Neural crest cell (in vitro differentiated cells): ENCODE results near the gene COX10. TPM values are rescaled to one million over a fixed set of nuclear protein-coding genes. Genes with fewer than 3 reads are reported as not detected.
A peak's percentile ranks its signal among the peaks of the same experiment; 100 is the strongest.

Source experiments
- DNase-seq: peaks from one replicate; pipeline ENCODE4 v3.0.0; 2021; ENCODE audit warnings: low read depth, mixed read lengths, low spot score
- H3K27ac Mint-ChIP-seq: one replicate; pipeline ENCODE4 v1.8.0; 2021; ENCODE audit warnings: mild to moderate bottlenecking, mixed read lengths; ENCODE audit not compliant: unreplicated experiment
- H3K27me3 Mint-ChIP-seq: 2 replicates; pipeline ENCODE4 v1.8.0; 2021; ENCODE audit warnings: low read depth, mild to moderate bottlenecking, mixed read lengths
- H3K36me3 Mint-ChIP-seq: 2 replicates; pipeline ENCODE4 v1.8.0; 2021; ENCODE audit warnings: low read depth, mild to moderate bottlenecking, mixed read lengths
- H3K4me1 Mint-ChIP-seq: 2 replicates; pipeline ENCODE4 v1.8.0; 2021; ENCODE audit warnings: mixed read lengths
- H3K4me3 Mint-ChIP-seq: one replicate; pipeline ENCODE4 v1.8.0; 2021; ENCODE audit warnings: mild to moderate bottlenecking, mixed read lengths
- H3K9me3 Mint-ChIP-seq: 2 replicates; pipeline ENCODE4 v1.8.0; 2021; ENCODE audit warnings: mixed read lengths
- total RNA-seq: library from RNA; stranded (reverse); gene quantifications from 2 replicates; pipeline ENCODE4 v1.2.1, GENCODE V29; 2021
- TF ChIP-seq, protein P1 (sequence below): fragments of 200-600 bp; sonication (generic); conservative IDR thresholded peaks from 2 replicates; pipeline ENCODE4 v1.5.0; 2021; ENCODE audit warnings: antibody characterized with exemption, mild to moderate bottlenecking

COX10 gene
- total RNA-seq, 1 donor from 2014 or later, result 19.3 TPM

DNA sequence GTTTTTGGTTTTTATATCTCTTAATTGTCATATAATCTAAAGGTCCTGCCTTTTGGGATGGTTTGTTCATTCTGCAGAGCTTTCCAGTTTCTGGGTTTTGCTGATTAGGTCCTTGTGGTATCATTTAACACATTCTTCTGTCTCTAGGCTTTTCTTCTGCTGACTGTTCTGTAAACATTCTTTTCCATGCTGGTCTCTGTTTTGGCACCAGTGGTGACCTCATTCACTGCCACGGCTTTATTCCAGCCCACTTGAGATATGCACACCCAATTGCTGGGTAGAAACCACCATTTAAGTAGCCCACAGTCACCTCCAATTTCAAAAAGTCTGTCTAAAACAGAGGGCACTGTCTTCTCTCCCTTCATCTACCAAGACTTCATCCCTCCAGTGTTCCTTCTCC, 31.1 kb upstream of the COX10 start:
- Mint-ChIP-seq H3K4me3 (no peak overlapping the region), H3K36me3 (peaks cover 31% of the 10 kb centered on the region), H3K27me3 (no peaks in the 10 kb centered on the region), H3K9me3 (peaks cover 5% of the 10 kb centered on the region), H3K4me1 (peaks cover 4% of the 10 kb centered on the region), H3K27ac (no peak overlapping the region)
- DNase-seq, result no peak
- TF ChIP-seq, protein P1, sequence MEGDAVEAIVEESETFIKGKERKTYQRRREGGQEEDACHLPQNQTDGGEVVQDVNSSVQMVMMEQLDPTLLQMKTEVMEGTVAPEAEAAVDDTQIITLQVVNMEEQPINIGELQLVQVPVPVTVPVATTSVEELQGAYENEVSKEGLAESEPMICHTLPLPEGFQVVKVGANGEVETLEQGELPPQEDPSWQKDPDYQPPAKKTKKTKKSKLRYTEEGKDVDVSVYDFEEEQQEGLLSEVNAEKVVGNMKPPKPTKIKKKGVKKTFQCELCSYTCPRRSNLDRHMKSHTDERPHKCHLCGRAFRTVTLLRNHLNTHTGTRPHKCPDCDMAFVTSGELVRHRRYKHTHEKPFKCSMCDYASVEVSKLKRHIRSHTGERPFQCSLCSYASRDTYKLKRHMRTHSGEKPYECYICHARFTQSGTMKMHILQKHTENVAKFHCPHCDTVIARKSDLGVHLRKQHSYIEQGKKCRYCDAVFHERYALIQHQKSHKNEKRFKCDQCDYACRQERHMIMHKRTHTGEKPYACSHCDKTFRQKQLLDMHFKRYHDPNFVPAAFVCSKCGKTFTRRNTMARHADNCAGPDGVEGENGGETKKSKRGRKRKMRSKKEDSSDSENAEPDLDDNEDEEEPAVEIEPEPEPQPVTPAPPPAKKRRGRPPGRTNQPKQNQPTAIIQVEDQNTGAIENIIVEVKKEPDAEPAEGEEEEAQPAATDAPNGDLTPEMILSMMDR, result no peak

DNA sequence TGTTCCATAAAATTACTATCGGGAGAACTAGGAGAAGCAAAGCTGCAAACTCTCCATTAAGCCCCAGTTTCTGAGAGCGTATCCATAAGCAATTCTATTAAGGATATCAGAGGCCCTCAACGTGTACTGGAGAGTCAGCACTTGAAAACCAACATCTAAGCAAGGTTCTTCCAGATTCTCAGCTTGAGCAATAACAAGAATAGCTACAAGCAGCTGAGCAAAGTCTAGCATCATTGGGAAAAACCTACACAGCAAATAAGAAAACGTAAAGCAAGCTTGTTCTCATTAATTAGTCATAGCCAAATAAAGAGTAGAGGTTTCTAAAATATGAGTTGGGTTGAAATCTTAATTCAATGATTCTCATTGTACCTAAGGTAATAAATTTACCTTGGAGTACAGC, 26.9 kb upstream of the COX10 start:
- no peaks in the 10 kb centered on the region for H3K9me3 Mint-ChIP-seq
- no peak overlapping the region for H3K27ac Mint-ChIP-seq
- H3K36me3 Mint-ChIP-seq, result peaks cover 15% of the 10 kb centered on the region
- no peak overlapping the region for H3K4me3 Mint-ChIP-seq
- DNase-seq, result no peak
- H3K27me3 Mint-ChIP-seq, result no peaks in the 10 kb centered on the region
- H3K4me1 Mint-ChIP-seq, result peaks cover 5% of the 10 kb centered on the region
- TF ChIP-seq, protein P1, result no peak

DNA sequence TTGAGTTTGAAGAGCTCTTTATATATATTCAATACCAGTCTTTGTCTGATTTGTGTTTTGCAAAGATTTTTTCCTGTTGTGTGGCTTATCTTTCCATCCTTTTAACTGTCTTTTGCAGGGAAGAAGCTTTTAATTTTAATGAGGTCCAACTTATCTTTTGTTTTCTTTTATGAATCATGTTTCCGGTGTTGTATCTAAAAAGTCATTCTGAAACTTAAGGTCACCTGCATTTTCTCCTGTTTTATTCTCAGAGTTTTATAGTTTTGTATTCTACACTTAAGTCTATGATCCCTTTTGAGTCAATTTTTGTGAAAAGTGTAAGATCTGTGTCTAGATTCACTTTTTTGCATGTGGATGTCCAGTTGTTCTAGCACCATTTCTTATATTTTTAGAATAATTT, 24.6 kb upstream of the COX10 start:
- TF ChIP-seq, protein P1, result no peak

DNA sequence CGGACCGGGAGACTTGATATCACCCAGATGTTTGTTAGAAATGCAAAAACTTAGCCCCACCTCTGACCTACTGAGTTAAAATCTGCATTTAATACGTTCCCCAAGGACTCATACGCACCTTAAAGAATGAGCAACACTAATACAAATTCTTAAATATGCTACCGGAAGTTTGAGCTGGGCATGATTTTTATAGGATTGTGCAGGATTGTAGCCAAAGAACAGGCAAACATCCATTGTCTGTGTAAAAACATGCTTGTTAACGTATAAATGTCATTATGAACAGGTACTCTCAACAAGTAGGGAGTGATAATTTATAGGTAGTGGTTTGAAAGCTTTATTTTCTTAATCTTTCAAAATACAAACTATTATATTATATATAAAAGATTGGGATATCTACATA, 22.3 kb upstream of the COX10 start:
- peaks cover 5% of the 10 kb centered on the region for H3K4me1 Mint-ChIP-seq
- no peaks in the 10 kb centered on the region for H3K27me3 Mint-ChIP-seq
- DNase-seq, result no peak
- H3K27ac Mint-ChIP-seq, result no peak overlapping the region
- H3K36me3 Mint-ChIP-seq, result peaks cover 8% of the 10 kb centered on the region
- H3K4me3 Mint-ChIP-seq, result no peak overlapping the region
- TF ChIP-seq, protein P1, result no peak
- H3K9me3 Mint-ChIP-seq, result no peaks in the 10 kb centered on the region

More for the DNA sequence above, 24.6 kb upstream of the COX10 start:
- no peaks in the 10 kb centered on the region for H3K27me3 Mint-ChIP-seq
- H3K4me3 Mint-ChIP-seq, result no peak overlapping the region
- H3K27ac Mint-ChIP-seq, result no peak overlapping the region
- H3K9me3 Mint-ChIP-seq, result no peaks in the 10 kb centered on the region
- H3K4me1 Mint-ChIP-seq, result peaks cover 5% of the 10 kb centered on the region
- DNase-seq, result no peak
- H3K36me3 Mint-ChIP-seq, result peaks cover 8% of the 10 kb centered on the region

DNA sequence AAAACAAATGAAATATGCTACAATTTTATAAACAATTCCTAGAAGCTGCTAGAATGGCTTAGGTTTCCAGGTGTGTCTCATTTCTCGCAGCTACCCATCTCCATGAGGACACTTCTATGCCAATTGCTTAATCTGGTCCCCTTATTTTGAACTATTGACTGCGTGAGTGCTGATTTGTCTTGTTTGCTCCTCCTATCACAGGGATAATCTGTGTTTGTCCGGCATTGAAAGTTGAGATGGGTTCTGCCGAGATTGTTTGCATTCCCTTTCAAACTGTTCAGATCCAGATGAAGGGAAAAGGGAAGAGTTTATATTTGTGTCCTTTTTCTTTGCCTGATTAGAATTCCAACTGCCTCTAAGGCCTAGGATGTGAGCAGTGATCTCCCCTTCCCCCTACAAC, 21.7 kb upstream of the COX10 start:
- Mint-ChIP-seq H3K27me3 (no peaks in the 10 kb centered on the region), H3K4me3 (no peak overlapping the region), H3K4me1 (peaks cover 5% of the 10 kb centered on the region), H3K27ac (no peak overlapping the region), H3K36me3 (peaks cover 4% of the 10 kb centered on the region), H3K9me3 (no peaks in the 10 kb centered on the region)
- DNase-seq, result no peak
- TF ChIP-seq, protein P1, result no peak

DNA sequence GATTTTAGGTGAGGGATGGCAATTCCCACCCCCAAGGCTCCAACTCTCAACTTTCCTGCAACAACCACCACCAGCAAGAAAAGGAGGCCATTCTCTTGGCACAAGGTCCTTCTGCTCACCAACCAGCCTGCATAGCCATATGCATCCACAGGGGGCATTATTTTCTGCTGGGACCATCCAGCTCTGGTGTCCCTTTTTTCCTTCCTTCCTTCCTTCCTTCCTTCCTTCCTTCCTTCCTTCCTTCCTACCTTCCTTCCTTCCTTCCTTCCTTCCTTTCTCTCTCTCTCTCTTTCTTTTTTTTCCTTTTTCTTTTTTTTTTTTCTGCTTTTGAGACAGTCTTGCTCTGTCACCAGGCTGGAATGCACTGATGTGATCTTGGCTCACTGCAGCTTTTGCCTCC, 21.1 kb upstream of the COX10 start:
- TF ChIP-seq, protein P1, result peak; percentile 48
- Mint-ChIP-seq H3K27ac (no peak overlapping the region), H3K36me3 (peaks cover 4% of the 10 kb centered on the region), H3K9me3 (no peaks in the 10 kb centered on the region), H3K4me1 (peaks cover 5% of the 10 kb centered on the region), H3K4me3 (no peak overlapping the region), H3K27me3 (no peaks in the 10 kb centered on the region)
- no peak for DNase-seq
